H9 (cell line): ENCODE data around the gene MAP6. TPM values are rescaled to one million over a fixed set of nuclear protein-coding genes. Genes with fewer than 3 reads are reported as not detected.
A peak's percentile ranks its signal among the peaks of the same experiment; 100 is the strongest.

Experiments used
- DNase-seq: peaks from one replicate; pipeline ENCODE4 v3.0.0-alpha.2; 2017
- H2AFZ ChIP-seq: one replicate; pipeline ENCODE4 v1.6.1; 2013; ENCODE audit warnings: mild to moderate bottlenecking, low read length, control low read depth, moderate library complexity
- H2AK5ac ChIP-seq: 2 replicates; pipeline ENCODE4 v1.6.1; 2013; ENCODE audit warnings: low read length, control low read depth, mixed read lengths; ENCODE audit not compliant: insufficient read length
- H2BK120ac ChIP-seq: one replicate; pipeline ENCODE4 v1.6.1; 2013; ENCODE audit warnings: low read depth, mild to moderate bottlenecking, low read length, control low read depth, inconsistent platforms; ENCODE audit not compliant: poor library complexity, severe bottlenecking
- H2BK12ac ChIP-seq: 2 replicates; pipeline ENCODE4 v1.6.1; 2013; ENCODE audit warnings: low read length, control low read depth, mixed read lengths, low read depth; ENCODE audit not compliant: insufficient read length
- H2BK15ac ChIP-seq: 2 replicates; pipeline ENCODE4 v1.6.1; 2013; ENCODE audit warnings: low read depth, low read length, control low read depth
- H2BK20ac ChIP-seq: one replicate; pipeline ENCODE4 v1.6.1; 2013; ENCODE audit warnings: low read depth, mild to moderate bottlenecking, low read length, control low read depth, inconsistent platforms; ENCODE audit not compliant: poor library complexity, severe bottlenecking
- H2BK5ac ChIP-seq: 2 replicates; pipeline ENCODE4 v1.6.1; 2013; ENCODE audit warnings: low read length, control low read depth, mixed read lengths; ENCODE audit not compliant: insufficient read length
- H3K14ac ChIP-seq: 2 replicates; pipeline ENCODE4 v1.6.1; 2013; ENCODE audit warnings: low read length, control low read depth; ENCODE audit not compliant: insufficient read depth
- H3K18ac ChIP-seq: 2 replicates; pipeline ENCODE4 v1.6.1; 2013; ENCODE audit warnings: low read depth, mild to moderate bottlenecking, mixed read lengths, low read length, control low read depth; ENCODE audit not compliant: insufficient read length
- H3K23ac ChIP-seq: 2 replicates; pipeline ENCODE4 v1.6.1; 2013; ENCODE audit warnings: low read length, control low read depth, mixed read lengths, low read depth; ENCODE audit not compliant: insufficient read length
- H3K23me2 ChIP-seq: 2 replicates; pipeline ENCODE4 v1.6.1; 2013; ENCODE audit warnings: low read depth, mild to moderate bottlenecking, mixed read lengths, low read length, control low read depth; ENCODE audit not compliant: insufficient read length, poor library complexity, severe bottlenecking
- H3K27ac ChIP-seq: 2 replicates; pipeline ENCODE4 v1.5.1; 2013; ENCODE audit warnings: low read length, control low read depth, mixed read lengths, low read depth; ENCODE audit not compliant: insufficient read length
- H3K27me3 ChIP-seq: 2 replicates; pipeline ENCODE4 v1.6.1; 2013; ENCODE audit warnings: low read length, control low read depth, inconsistent platforms; ENCODE audit not compliant: insufficient read depth
- H3K4ac ChIP-seq: 2 replicates; pipeline ENCODE4 v1.6.1; 2013; ENCODE audit warnings: low read depth, mild to moderate bottlenecking, control low read depth, inconsistent platforms, low read length, moderate library complexity
- H3K4me1 ChIP-seq: 2 replicates; pipeline ENCODE4 v1.6.1; 2013; ENCODE audit warnings: low read length, control low read depth, inconsistent platforms; ENCODE audit not compliant: insufficient read depth
- H3K4me2 ChIP-seq: 2 replicates; pipeline ENCODE4 v1.6.1; 2013; ENCODE audit warnings: low read length, control low read depth, mixed read lengths; ENCODE audit not compliant: insufficient read length, insufficient read depth
- H3K56ac ChIP-seq: 2 replicates; pipeline ENCODE4 v1.6.1; 2013; ENCODE audit warnings: low read depth, mild to moderate bottlenecking, mixed read lengths, low read length, control low read depth; ENCODE audit not compliant: insufficient read length
- H3K79me1 ChIP-seq: 2 replicates; pipeline ENCODE4 v1.6.1; 2013; ENCODE audit warnings: low read depth, mild to moderate bottlenecking, moderate library complexity, low read length, control low read depth, inconsistent platforms; ENCODE audit not compliant: insufficient read depth, poor library complexity, severe bottlenecking
- H3K79me2 ChIP-seq: 2 replicates; pipeline ENCODE4 v1.6.1; 2013; ENCODE audit warnings: low read length, control low read depth, inconsistent platforms; ENCODE audit not compliant: insufficient read depth
- H3K9ac ChIP-seq: 2 replicates; pipeline ENCODE4 v1.6.1; 2013; ENCODE audit warnings: low read length, control low read depth, mixed read lengths; ENCODE audit not compliant: insufficient read length; ENCODE audit errors: extremely low read depth
- H3K9me3 ChIP-seq: one replicate; pipeline ENCODE4 v1.6.1; 2013; ENCODE audit warnings: low read depth, low read length, inconsistent platforms; ENCODE audit not compliant: control insufficient read depth
- H3T11ph ChIP-seq: one replicate; pipeline ENCODE4 v1.6.1; 2013; ENCODE audit warnings: mild to moderate bottlenecking, low read length, control low read depth, inconsistent platforms
- H4K20me1 ChIP-seq: one replicate; pipeline ENCODE4 v1.6.1; 2013; ENCODE audit not compliant: control insufficient read depth, insufficient read length, insufficient read depth
- H4K5ac ChIP-seq: 2 replicates; pipeline ENCODE4 v1.6.1; 2013; ENCODE audit warnings: low read depth, mild to moderate bottlenecking, mixed read lengths, low read length, control low read depth; ENCODE audit not compliant: insufficient read length
- H4K8ac ChIP-seq: replicated peaks from 2 replicates; pipeline ENCODE4 v1.6.1; 2013; ENCODE audit warnings: low read length, control low read depth, mixed read lengths, low read depth; ENCODE audit not compliant: insufficient read length
- H4K91ac ChIP-seq: 2 replicates; pipeline ENCODE4 v1.6.1; 2013; ENCODE audit warnings: low read depth, mild to moderate bottlenecking, moderate library complexity, mixed read lengths, low read length, control low read depth; ENCODE audit not compliant: insufficient read length
- H3K27ac Mint-ChIP-seq, 3 experiments: 2 replicates in 2 of 3; 3 replicates in 1 of 3; pipeline ENCODE4 v1.8.0; 2020 to 2021; ENCODE audit warnings: mixed read lengths in 3 of 3, mild to moderate bottlenecking in 1 of 3, moderate library complexity in 1 of 3
- H3K27me3 Mint-ChIP-seq: 2 replicates; pipeline ENCODE4 v1.8.0; 2021; ENCODE audit warnings: low read depth, mild to moderate bottlenecking, moderate library complexity, mixed read lengths
- H3K36me3 Mint-ChIP-seq, 3 experiments: 2 replicates in 2 of 3; 3 replicates in 1 of 3; pipeline ENCODE4 v1.8.0; 2020 to 2021; ENCODE audit warnings: low read depth in 3 of 3, mixed read lengths in 3 of 3; ENCODE audit not compliant: insufficient read depth in 1 of 3
- H3K4me1 Mint-ChIP-seq, 2 experiments: 2 replicates each; pipeline ENCODE4 v1.8.0; 2020; ENCODE audit warnings: mixed read lengths in 2 of 2
- H3K4me3 Mint-ChIP-seq, 2 experiments: 2 replicates in 1 of 2; 3 replicates in 1 of 2; pipeline ENCODE4 v1.8.0; 2020 to 2021; ENCODE audit warnings: mild to moderate bottlenecking in 2 of 2, mixed read lengths in 2 of 2, moderate library complexity in 1 of 2
- H3K9me3 Mint-ChIP-seq, 2 experiments: 2 replicates in 1 of 2; 3 replicates in 1 of 2; pipeline ENCODE4 v1.8.0; 2020; ENCODE audit warnings: mild to moderate bottlenecking in 2 of 2, mixed read lengths in 2 of 2, moderate library complexity in 1 of 2
- WGBS: extraction: QIAGEN DNeasy Blood & Tissue Kit; methylation state at CpG from one replicate; pipeline ENCODE4 v1.1.7; 2013; ENCODE audit warnings: missing lambda C conversion rate, low lambda C conversion rate, mixed read lengths; ENCODE audit not compliant: insufficient read length; ENCODE audit errors: extremely low coverage; 5-methylcytosine and 5-hydroxymethylcytosine counted together
- total RNA-seq: library from RNA; stranded (reverse); gene quantifications from 2 replicates; pipeline ENCODE4 v1.2.1, GENCODE V29; 2021
- TF ChIP-seq, protein P1 (sequence below): fragments of 200-600 bp; sonication (generic); conservative IDR thresholded peaks from 3 replicates; pipeline ENCODE4 v1.8.0; 2021; ENCODE audit warnings: antibody characterized with exemption, mild to moderate bottlenecking

The MAP6 gene
- total RNA-seq, 1 experiment from 2014 or later: 0.77 TPM

DNA sequence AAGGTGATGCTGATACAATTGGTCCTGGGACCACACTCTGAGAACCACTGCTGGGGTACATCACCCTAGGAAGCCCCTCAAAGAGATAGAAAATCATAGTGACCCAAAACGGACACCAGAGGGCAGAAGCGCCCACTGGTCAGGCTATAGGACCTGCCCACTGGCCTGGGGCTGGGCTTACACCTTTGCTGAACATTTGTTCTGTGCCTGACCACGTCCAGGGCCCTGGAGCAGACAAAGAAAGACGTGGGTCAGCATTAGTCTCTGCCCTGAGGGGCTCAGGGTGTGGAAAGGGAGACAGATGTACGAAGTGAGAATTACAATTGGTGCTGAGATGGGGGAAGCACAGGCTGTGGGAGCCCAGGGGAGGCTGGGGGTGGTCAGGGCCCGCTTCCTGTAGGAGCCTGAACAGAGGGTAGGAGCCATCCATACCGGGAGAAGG, 121.2 kb downstream of the MAP6 start:
- WGBS: no CpG with 5 or more reads among the region's 7 CpGs
- no peak overlapping the region for H2BK12ac ChIP-seq
- H3T11ph ChIP-seq: no peak overlapping the region
- H3K4me1 Mint-ChIP-seq: peaks cover 6 to 11% of the 10 kb centered on the region in 2 experiments
- TF ChIP-seq, protein P1, sequence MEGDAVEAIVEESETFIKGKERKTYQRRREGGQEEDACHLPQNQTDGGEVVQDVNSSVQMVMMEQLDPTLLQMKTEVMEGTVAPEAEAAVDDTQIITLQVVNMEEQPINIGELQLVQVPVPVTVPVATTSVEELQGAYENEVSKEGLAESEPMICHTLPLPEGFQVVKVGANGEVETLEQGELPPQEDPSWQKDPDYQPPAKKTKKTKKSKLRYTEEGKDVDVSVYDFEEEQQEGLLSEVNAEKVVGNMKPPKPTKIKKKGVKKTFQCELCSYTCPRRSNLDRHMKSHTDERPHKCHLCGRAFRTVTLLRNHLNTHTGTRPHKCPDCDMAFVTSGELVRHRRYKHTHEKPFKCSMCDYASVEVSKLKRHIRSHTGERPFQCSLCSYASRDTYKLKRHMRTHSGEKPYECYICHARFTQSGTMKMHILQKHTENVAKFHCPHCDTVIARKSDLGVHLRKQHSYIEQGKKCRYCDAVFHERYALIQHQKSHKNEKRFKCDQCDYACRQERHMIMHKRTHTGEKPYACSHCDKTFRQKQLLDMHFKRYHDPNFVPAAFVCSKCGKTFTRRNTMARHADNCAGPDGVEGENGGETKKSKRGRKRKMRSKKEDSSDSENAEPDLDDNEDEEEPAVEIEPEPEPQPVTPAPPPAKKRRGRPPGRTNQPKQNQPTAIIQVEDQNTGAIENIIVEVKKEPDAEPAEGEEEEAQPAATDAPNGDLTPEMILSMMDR: peak; percentile 91
- H3K56ac ChIP-seq: no peak overlapping the region
- H3K14ac ChIP-seq: peak overlapping the region; percentile 76; the same call in 1 of the 2 replicates
- no peak overlapping the region for H2BK20ac ChIP-seq
- H3K9ac ChIP-seq: no peak overlapping the region
- H3K9me3 ChIP-seq: no peaks in the 10 kb centered on the region
- no peak overlapping the region for H2AK5ac ChIP-seq
- no peak overlapping the region for H3K4ac ChIP-seq
- H3K4me3 Mint-ChIP-seq: no peak overlapping the region; a peak in 1 of 5 replicates
- no peak overlapping the region for H4K8ac ChIP-seq
- H2BK120ac ChIP-seq: no peak overlapping the region
- no peak overlapping the region for H2BK5ac ChIP-seq
- peak; percentile 85 for DNase-seq
- peak overlapping the region; percentile 17 for H4K91ac ChIP-seq
- no peak overlapping the region for H3K23ac ChIP-seq
- H4K5ac ChIP-seq: no peak overlapping the region
- H3K27ac Mint-ChIP-seq: peak overlapping the region; percentile 33 to 98 (median 90); a peak in 4 of 7 replicates
- no peaks in the 10 kb centered on the region for H3K79me2 ChIP-seq
- H3K4me2 ChIP-seq: no peak overlapping the region
- H2BK15ac ChIP-seq: no peak overlapping the region
- no peak overlapping the region for H3K27ac ChIP-seq
- H3K79me1 ChIP-seq: no peaks in the 10 kb centered on the region
- H2AFZ ChIP-seq: no peak overlapping the region
- no peaks in the 10 kb centered on the region for H3K4me1 ChIP-seq
- no peaks in the 10 kb centered on the region for H3K23me2 ChIP-seq
- peaks cover 4% of the 10 kb centered on the region; the same call in 1 of the 2 replicates for H3K27me3 Mint-ChIP-seq
- peaks cover 0 to 3% of the 10 kb centered on the region in 2 experiments; a peak in 1 of 5 replicates for H3K9me3 Mint-ChIP-seq
- no peaks in the 10 kb centered on the region for H3K27me3 ChIP-seq
- peak overlapping the region; percentile 85 for H3K18ac ChIP-seq
- H4K20me1 ChIP-seq: no peaks in the 10 kb centered on the region
- H3K36me3 Mint-ChIP-seq: peaks cover 0 to 4% (median 0%) of the 10 kb centered on the region in 3 experiments; a peak in 1 of 7 replicates
